Measurements from ENCODE around the gene TUBGCP2.

Gene TUBGCP2

GRCh38 chr10:133293810-133294119, 14.9 kb downstream of the TUBGCP2 start:
- no peak for DNase-seq (ENCODE audit: low spot score)
- no peaks in the 10 kb centered on the region for H3K9me3 ChIP-seq (ENCODE audit: severe bottlenecking)
- peak; percentile 8; the same call in 1 of the 3 replicates for ATAC-seq (ENCODE audit: low read depth)
- no peak overlapping the region for H3K4me3 ChIP-seq (ENCODE audit: severe bottlenecking)
- peak overlapping the region; percentile 70 for H3K27ac ChIP-seq (ENCODE audit: poor library complexity, severe bottlenecking)
- H3K36me3 ChIP-seq (ENCODE audit: low read depth), result peaks cover 72% of the 10 kb centered on the region
- H3K4me1 ChIP-seq (ENCODE audit: insufficient read depth, poor library complexity, severe bottlenecking), result peaks cover 14% of the 10 kb centered on the region
- TF ChIP-seq, protein P1, sequence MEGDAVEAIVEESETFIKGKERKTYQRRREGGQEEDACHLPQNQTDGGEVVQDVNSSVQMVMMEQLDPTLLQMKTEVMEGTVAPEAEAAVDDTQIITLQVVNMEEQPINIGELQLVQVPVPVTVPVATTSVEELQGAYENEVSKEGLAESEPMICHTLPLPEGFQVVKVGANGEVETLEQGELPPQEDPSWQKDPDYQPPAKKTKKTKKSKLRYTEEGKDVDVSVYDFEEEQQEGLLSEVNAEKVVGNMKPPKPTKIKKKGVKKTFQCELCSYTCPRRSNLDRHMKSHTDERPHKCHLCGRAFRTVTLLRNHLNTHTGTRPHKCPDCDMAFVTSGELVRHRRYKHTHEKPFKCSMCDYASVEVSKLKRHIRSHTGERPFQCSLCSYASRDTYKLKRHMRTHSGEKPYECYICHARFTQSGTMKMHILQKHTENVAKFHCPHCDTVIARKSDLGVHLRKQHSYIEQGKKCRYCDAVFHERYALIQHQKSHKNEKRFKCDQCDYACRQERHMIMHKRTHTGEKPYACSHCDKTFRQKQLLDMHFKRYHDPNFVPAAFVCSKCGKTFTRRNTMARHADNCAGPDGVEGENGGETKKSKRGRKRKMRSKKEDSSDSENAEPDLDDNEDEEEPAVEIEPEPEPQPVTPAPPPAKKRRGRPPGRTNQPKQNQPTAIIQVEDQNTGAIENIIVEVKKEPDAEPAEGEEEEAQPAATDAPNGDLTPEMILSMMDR (IDR thresholded peaks at IDR 0.05; ENCODE audit: poor library complexity, severe bottlenecking), result no peak
- no peaks in the 10 kb centered on the region for H3K27me3 ChIP-seq (ENCODE audit: insufficient read depth, poor library complexity, severe bottlenecking)

DNA sequence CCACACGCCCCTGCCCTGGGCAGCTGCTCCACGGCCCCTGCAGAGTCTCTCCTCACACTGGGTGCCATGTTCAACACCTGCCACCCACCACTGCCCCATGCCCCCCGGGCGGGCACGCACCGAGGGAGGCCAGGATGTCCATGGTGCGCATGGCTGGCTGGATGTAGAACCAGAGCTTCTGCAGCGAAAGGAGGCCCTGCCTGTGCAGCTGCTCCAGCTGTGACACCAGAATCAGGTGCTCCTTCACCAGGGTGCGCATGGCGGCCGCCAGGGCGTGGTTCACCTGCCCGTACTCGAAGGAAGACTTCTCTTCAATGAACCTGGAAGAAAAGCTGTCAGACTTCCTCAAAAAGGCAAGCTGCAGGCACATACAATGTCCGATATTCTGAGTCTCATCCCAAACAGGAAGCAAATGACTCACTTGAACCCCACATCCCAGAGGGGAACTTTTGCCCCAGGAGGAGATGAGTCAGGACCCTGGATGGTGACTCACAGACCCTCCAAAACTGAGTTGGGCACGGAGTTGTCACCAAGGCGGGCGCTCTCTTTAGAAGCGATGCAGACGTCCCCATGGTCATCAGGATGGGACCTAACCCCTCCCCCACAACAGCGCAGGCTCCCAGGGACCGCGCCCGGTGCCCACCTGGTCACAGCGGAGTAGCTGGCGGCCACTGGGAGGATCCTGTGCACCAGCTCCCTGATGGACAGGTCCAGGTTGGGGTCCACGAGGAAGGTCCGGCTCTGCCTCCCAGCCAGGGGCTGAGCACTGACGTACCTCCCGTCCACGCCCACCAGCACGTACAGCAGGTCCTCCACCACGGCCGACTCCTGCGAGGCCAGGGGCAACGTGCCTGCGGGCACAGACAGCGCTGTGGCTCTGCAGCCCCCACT, 15.5 kb downstream of the TUBGCP2 start:
- no peak for DNase-seq (ENCODE audit: low spot score)
- H3K4me3 ChIP-seq (ENCODE audit: severe bottlenecking), result no peak overlapping the region

GRCh38 chr10:133289761-133290160, 18.9 kb downstream of the TUBGCP2 start:
- Histone ChIP-seq H3K4me3 (ENCODE audit: severe bottlenecking) (no peak overlapping the region), H3K9me3 (ENCODE audit: severe bottlenecking) (no peaks in the 10 kb centered on the region), H3K27ac (ENCODE audit: poor library complexity, severe bottlenecking) (no peak overlapping the region), H3K4me1 (ENCODE audit: insufficient read depth, poor library complexity, severe bottlenecking) (peaks cover 14% of the 10 kb centered on the region), H3K36me3 (ENCODE audit: low read depth) (peaks cover 76% of the 10 kb centered on the region), H3K27me3 (ENCODE audit: insufficient read depth, poor library complexity, severe bottlenecking) (no peaks in the 10 kb centered on the region)
- DNase-seq (ENCODE audit: low spot score) (no peak), ATAC-seq (ENCODE audit: low read depth) (no peak)
- TF ChIP-seq, protein P1 (IDR thresholded peaks at IDR 0.05; ENCODE audit: poor library complexity, severe bottlenecking), result no peak

More for the DNA sequence above, 15.5 kb downstream of the TUBGCP2 start:
- H3K27me3 ChIP-seq (ENCODE audit: insufficient read depth, poor library complexity, severe bottlenecking), result no peaks in the 10 kb centered on the region
- no peaks in the 10 kb centered on the region for H3K9me3 ChIP-seq (ENCODE audit: severe bottlenecking)
- peaks cover 14% of the 10 kb centered on the region for H3K4me1 ChIP-seq (ENCODE audit: insufficient read depth, poor library complexity, severe bottlenecking)
- peaks cover 68% of the 10 kb centered on the region for H3K36me3 ChIP-seq (ENCODE audit: low read depth)
- TF ChIP-seq, protein P1 (IDR thresholded peaks at IDR 0.05; ENCODE audit: poor library complexity, severe bottlenecking), result no peak
- ATAC-seq (ENCODE audit: low read depth), result peak; percentile 86
- H3K27ac ChIP-seq (ENCODE audit: poor library complexity, severe bottlenecking), result peak overlapping the region; percentile 70

DNA sequence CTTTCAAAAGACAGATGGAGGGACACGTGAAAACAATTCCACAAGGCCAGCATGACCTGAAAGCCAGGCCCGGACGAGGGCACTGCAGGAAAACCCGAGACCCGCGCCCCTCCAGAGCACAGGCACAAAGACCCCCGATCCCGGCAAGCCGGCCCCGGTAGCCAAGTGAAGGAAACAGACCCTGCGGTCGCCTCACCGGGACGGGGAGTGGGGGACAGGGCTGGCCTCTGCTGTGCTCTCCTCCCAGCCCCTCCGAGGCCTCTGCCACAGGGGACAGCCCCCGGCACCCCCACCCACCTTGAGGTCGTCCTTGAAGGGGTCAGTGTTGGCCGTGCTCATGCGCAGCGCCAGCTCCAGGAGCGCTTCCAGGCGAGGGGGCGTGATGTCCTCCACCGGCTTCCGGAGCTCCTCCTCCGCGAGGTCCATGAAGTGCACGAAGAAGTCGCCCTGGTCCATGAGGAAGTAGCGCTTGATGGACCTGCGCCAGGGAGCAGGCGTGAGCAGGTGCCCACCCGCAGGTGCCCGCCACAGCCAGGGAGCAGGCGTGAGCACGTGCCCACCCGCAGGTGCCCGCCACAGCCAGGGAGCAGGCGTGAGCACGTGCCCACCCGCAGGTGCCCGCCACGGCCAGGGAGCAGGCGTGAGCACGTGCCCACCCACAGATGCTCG, 20.7 kb downstream of the TUBGCP2 start:
- DNase-seq (ENCODE audit: low spot score) (no peak), ATAC-seq (ENCODE audit: low read depth) (no peak)
- Histone ChIP-seq H3K36me3 (ENCODE audit: low read depth) (peaks cover 77% of the 10 kb centered on the region), H3K27me3 (ENCODE audit: insufficient read depth, poor library complexity, severe bottlenecking) (no peaks in the 10 kb centered on the region), H3K9me3 (ENCODE audit: severe bottlenecking) (no peaks in the 10 kb centered on the region), H3K4me3 (ENCODE audit: severe bottlenecking) (no peak overlapping the region), H3K4me1 (ENCODE audit: insufficient read depth, poor library complexity, severe bottlenecking) (peaks cover 6% of the 10 kb centered on the region), H3K27ac (ENCODE audit: poor library complexity, severe bottlenecking) (no peak overlapping the region)
- TF ChIP-seq, protein P1 (IDR thresholded peaks at IDR 0.05; ENCODE audit: poor library complexity, severe bottlenecking), result no peak
